ENCODE data around the gene GRID1.
"Not testable (repeated sequence)": the region's sequence is repeated elsewhere in the genome, so short reads cannot be mapped to it uniquely, and the experiment has no call there.

GRID1 gene

GRCh38 chr10:86176850-86177536 is 189.6 kb downstream of the GRID1 start:
- no peak for DNase-seq (ENCODE audit: low read depth in 1 of 2, low spot score in 1 of 2)

GRCh38 chr10:86175476-86175875 is 191.1 kb downstream of the GRID1 start:
- not testable (repeated sequence) for DNase-seq (ENCODE audit: low read depth in 1 of 2, low spot score in 1 of 2)

GRCh38 chr10:86172301-86172700 is 194.3 kb downstream of the GRID1 start:
- DNase-seq (ENCODE audit: low read depth in 1 of 2, low spot score in 1 of 2): no peak

GRCh38 chr10:86170255-86171108 is 196.1 kb downstream of the GRID1 start:
- no peak for DNase-seq (ENCODE audit: low read depth in 1 of 2, low spot score in 1 of 2)

GRCh38 chr10:86169506-86170254 is 196.9 kb downstream of the GRID1 start:
- DNase-seq (ENCODE audit: low read depth in 1 of 2, low spot score in 1 of 2): no peak

GRCh38 chr10:86169066-86169465 is 197.5 kb downstream of the GRID1 start:
- no peak for DNase-seq (ENCODE audit: low read depth in 1 of 2, low spot score in 1 of 2)

- no peak for DNase-seq (ENCODE audit: low read depth in 1 of 2, low spot score in 1 of 2)
Measured at GRCh38 chr10:86168256-86168655, 198.3 kb downstream of the GRID1 start.

GRCh38 chr10:86167762-86168128 is 198.8 kb downstream of the GRID1 start:
- no peak for DNase-seq (ENCODE audit: low read depth in 1 of 2, low spot score in 1 of 2)

- DNase-seq (ENCODE audit: low read depth in 1 of 2, low spot score in 1 of 2): no peak
Measured at GRCh38 chr10:86167121-86167761, 199.4 kb downstream of the GRID1 start.

GRCh38 chr10:86165666-86166065 is 200.9 kb downstream of the GRID1 start:
- DNase-seq (ENCODE audit: low read depth in 1 of 2, low spot score in 1 of 2): no peak

- DNase-seq (ENCODE audit: low read depth in 1 of 2, low spot score in 1 of 2): no peak
Measured at GRCh38 chr10:86164960-86165630, 201.5 kb downstream of the GRID1 start.

- DNase-seq (ENCODE audit: low read depth in 1 of 2, low spot score in 1 of 2): no peak
Measured at GRCh38 chr10:86164174-86164774, 202.3 kb downstream of the GRID1 start.

GRCh38 chr10:86163522-86164173 is 202.9 kb downstream of the GRID1 start:
- DNase-seq (ENCODE audit: low read depth in 1 of 2, low spot score in 1 of 2): no peak

GRCh38 chr10:86162696-86163400 is 203.7 kb downstream of the GRID1 start:
- DNase-seq (ENCODE audit: low read depth in 1 of 2, low spot score in 1 of 2): no peak

GRCh38 chr10:86162036-86162435 is 204.6 kb downstream of the GRID1 start:
- DNase-seq (ENCODE audit: low read depth in 1 of 2, low spot score in 1 of 2): no peak

GRCh38 chr10:86160890-86161585 is 205.6 kb downstream of the GRID1 start:
- DNase-seq (ENCODE audit: low read depth in 1 of 2, low spot score in 1 of 2): no peak

- DNase-seq (ENCODE audit: low read depth in 1 of 2, low spot score in 1 of 2): no peak
Measured at GRCh38 chr10:86159797-86160196, 206.8 kb downstream of the GRID1 start.

- DNase-seq (ENCODE audit: low read depth in 1 of 2, low spot score in 1 of 2): no peak
Measured at GRCh38 chr10:86155054-86155921, 211.3 kb downstream of the GRID1 start.
